ENCODE measurements around the gene SLC12A3. TPM values are rescaled to one million over a fixed set of nuclear protein-coding genes. Genes with fewer than 3 reads are reported as not detected.

The SLC12A3 gene
- total RNA-seq, 1 experiment from 2014 or later = not detected

- H3K27me3 Mint-ChIP-seq (ENCODE audit: low read depth) = no peaks in the 10 kb centered on the region
- CTCF ChIA-PET = interaction anchor here (0.6 to 2.2 kb wide), 2 partner anchors 25 to 120 kb away, joined by 3 to 8 read pairs; no protein-coding TSS in a partner anchor
- no peak overlapping the region for H3K4me3 Mint-ChIP-seq
- ATAC-seq = no peak
- no peak for TF ChIP-seq ETV6 (CRISPR knock-in tag; IDR thresholded peaks at IDR 0.05)
- no peak for TF ChIP-seq FOXP4 (CRISPR knock-in tag; IDR thresholded peaks at IDR 0.05)
- no peak for TF ChIP-seq FOXP1 (CRISPR knock-in tag; IDR thresholded peaks at IDR 0.05; ENCODE audit: borderline replicate concordance)
- no peak for TF ChIP-seq ZNF425 (CRISPR knock-in tag; conservative IDR thresholded peaks at IDR 0.05)
- no peak for TF ChIP-seq NR1H2 (CRISPR knock-in tag; IDR thresholded peaks at IDR 0.05)
- no peak for TF ChIP-seq CTCF (IDR thresholded peaks at IDR 0.05)
- no peak for TF ChIP-seq ARID4B (CRISPR knock-in tag; IDR thresholded peaks at IDR 0.05; ENCODE audit: borderline replicate concordance)
- no peak for TF ChIP-seq ZSCAN18 (CRISPR knock-in tag; IDR thresholded peaks at IDR 0.05)
- TF ChIP-seq PRRX2 (CRISPR knock-in tag; IDR thresholded peaks at IDR 0.05) = no peak
- no peak for TF ChIP-seq ZBTB21 (CRISPR knock-in tag; IDR thresholded peaks at IDR 0.05; ENCODE audit: borderline replicate concordance)
- TF ChIP-seq MYBL2 (CRISPR knock-in tag; IDR thresholded peaks at IDR 0.05) = no peak
- no peak for TF ChIP-seq JAZF1 (CRISPR knock-in tag; IDR thresholded peaks at IDR 0.05)
- TF ChIP-seq AR (CRISPR knock-in tag; IDR thresholded peaks at IDR 0.05) = no peak
- no peak for TF ChIP-seq FOXJ3 (CRISPR knock-in tag; IDR thresholded peaks at IDR 0.05; ENCODE audit: borderline replicate concordance)
- no peak for TF ChIP-seq JUN (CRISPR knock-in tag; IDR thresholded peaks at IDR 0.05)
- no peak for TF ChIP-seq ATF6 (CRISPR knock-in tag; IDR thresholded peaks at IDR 0.05)
- no peak for DNase-seq (ENCODE audit: low spot score)
- H3K9me3 Mint-ChIP-seq = no peaks in the 10 kb centered on the region
- no peaks in the 10 kb centered on the region for H3K36me3 Mint-ChIP-seq
- no peaks in the 10 kb centered on the region for H3K4me1 Mint-ChIP-seq
- no peak overlapping the region for H3K27ac Mint-ChIP-seq
- POLR2A ChIA-PET = interaction anchor here (0.6 to 0.9 kb wide), 2 partner anchors 15 to 72 kb away, joined by 3 to 7 read pairs; no protein-coding TSS in a partner anchor
Measured at GRCh38 chr16:56894331-56894917, 29.4 kb downstream of the SLC12A3 start.

All from WTC11 (cell line).